GM12865 (cell line): Measurements from ENCODE around the gene PRKAR1B.

Source experiments
- DNase-seq: peaks from one replicate; pipeline ENCODE4 v3.0.0; 2010; ENCODE audit warnings: low read depth
- H3K4me3 ChIP-seq: 2 replicates; pipeline ENCODE4 v1.5.1; 2011; ENCODE audit warnings: mild to moderate bottlenecking, low read depth, low read length, control low read depth
- TF ChIP-seq, protein P1 (sequence below): IDR thresholded peaks from 2 replicates; pipeline ENCODE4 v1.5.1; 2011; ENCODE audit warnings: low read length, control low read depth, low read depth, inconsistent platforms; ENCODE audit not compliant: insufficient read depth; ENCODE audit errors: missing control alignments

PRKAR1B gene

DNA sequence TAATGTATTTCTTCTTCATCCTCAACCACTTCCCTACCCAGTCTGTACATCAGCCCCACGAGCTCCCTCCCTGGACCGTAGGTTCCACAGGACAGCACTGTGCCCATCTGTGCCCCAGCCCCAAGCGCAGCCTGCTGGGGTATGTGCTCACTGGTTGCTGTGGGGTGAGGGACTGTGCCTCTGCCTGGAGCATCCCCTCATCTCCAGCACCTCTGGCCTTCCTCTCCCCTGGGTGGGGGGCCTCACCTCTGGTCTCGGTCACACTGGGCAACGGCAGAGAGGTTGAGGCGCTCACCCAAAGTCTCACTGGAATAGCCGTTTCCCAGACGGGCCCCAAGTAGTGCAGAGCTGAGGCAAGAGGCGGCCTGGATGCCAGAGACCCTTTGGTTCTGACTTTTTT is 1.5 kb upstream of the PRKAR1B start:
- TF ChIP-seq, protein P1, sequence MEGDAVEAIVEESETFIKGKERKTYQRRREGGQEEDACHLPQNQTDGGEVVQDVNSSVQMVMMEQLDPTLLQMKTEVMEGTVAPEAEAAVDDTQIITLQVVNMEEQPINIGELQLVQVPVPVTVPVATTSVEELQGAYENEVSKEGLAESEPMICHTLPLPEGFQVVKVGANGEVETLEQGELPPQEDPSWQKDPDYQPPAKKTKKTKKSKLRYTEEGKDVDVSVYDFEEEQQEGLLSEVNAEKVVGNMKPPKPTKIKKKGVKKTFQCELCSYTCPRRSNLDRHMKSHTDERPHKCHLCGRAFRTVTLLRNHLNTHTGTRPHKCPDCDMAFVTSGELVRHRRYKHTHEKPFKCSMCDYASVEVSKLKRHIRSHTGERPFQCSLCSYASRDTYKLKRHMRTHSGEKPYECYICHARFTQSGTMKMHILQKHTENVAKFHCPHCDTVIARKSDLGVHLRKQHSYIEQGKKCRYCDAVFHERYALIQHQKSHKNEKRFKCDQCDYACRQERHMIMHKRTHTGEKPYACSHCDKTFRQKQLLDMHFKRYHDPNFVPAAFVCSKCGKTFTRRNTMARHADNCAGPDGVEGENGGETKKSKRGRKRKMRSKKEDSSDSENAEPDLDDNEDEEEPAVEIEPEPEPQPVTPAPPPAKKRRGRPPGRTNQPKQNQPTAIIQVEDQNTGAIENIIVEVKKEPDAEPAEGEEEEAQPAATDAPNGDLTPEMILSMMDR: no peak
- no peak for DNase-seq
- H3K4me3 ChIP-seq: no peak overlapping the region

DNA sequence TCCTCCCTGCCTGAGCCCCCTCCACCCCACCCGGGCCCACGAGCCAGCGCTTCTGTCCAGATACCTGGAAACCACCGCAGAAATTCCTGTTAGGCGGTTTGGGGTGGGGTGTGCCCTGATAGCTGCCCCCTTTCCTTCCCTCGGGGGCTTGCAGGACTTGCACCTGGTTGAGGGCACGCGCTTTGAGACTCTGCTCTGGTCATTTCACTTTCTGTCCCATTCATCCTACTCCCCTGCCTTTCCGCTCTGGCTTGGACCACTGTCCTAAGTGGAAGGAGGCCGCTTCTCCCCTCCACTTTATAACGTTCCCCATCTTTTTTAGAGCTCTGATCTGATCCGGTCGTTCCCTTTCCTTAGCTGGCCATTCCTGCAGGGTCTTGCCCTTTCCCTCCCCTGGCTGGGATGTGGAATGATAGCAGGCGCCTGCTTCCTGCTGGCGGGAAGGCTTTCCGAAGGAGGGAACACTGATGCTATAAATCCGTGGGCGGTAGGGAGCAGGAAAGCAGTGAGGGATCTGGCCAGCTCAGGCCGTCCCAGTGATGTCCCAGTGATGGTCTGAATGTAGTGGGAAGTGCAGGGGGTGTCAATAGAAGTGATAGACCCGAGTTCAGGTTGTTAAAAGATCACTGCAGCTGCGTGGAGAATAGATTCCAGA is 852 bp upstream of the PRKAR1B start:
- H3K4me3 ChIP-seq: peak overlapping the region; percentile 89
- peak; percentile 21 for DNase-seq
- TF ChIP-seq, protein P1: no peak

DNA sequence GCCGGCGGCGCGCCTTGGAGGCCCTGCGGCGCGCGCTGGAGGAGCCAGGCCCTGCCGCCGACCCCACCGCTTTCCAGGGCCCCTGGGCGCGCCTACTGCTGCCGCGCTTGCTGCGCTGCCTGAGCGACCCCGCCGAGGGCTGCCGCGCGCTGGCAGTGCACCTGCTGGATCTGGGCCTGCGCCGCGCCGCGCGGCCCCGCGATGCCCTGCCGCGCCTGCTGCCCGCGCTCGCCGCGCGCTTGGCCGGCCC is 302 bp downstream of the PRKAR1B start:
- TF ChIP-seq, protein P1: no peak

DNA sequence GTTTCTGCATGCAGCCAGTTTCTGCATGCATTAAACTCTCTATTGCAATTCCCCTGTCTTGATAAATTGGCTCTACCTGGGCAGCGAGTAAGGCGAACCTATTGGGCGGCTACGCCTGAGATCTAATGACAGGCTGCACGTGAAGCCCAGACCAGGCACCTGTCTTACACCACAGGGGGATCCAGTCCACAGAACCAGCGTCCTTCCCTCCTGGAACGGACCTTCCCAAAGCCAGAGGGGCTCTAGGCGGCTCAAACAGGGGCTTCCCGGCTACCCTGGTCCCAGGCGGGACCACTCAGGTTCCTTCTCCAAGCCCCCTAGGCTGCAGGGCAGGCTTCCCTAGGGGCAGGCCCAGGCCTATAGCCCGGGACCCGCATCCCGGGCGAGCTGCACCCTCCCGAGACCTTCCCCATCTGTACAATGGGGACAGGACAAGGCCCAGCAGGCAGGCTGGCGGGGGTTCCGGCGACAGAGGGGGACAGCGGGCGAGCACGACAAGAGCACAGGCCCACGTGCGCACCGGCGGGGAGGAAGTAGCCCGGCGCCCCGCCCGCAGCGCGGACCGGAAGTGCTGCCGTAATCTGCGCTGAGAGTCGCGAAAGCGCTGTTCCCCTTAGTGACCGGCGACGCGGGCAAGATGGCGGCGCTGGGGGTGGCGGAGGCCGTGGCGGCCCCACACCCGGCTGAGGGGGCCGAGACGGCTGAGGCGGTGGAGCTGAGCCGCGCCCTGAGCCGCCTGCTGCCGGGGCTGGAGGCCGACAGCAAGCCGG is 812 bp downstream of the PRKAR1B start, which contains the start of gene DNAAF5:
TSS of gene DNAAF5 (plus strand) at position 616 of the 770 bp plus-strand sequence. CDS start at position 638, 22 bp downstream.
- TF ChIP-seq, protein P1: no peak
- DNase-seq: peak; percentile 95
- peak within 1 kb of the TSS; percentile 89 for H3K4me3 ChIP-seq

More for the DNA sequence above, 302 bp downstream of the PRKAR1B start:
- H3K4me3 ChIP-seq: peak overlapping the region; percentile 89
- no peak for DNase-seq

DNA sequence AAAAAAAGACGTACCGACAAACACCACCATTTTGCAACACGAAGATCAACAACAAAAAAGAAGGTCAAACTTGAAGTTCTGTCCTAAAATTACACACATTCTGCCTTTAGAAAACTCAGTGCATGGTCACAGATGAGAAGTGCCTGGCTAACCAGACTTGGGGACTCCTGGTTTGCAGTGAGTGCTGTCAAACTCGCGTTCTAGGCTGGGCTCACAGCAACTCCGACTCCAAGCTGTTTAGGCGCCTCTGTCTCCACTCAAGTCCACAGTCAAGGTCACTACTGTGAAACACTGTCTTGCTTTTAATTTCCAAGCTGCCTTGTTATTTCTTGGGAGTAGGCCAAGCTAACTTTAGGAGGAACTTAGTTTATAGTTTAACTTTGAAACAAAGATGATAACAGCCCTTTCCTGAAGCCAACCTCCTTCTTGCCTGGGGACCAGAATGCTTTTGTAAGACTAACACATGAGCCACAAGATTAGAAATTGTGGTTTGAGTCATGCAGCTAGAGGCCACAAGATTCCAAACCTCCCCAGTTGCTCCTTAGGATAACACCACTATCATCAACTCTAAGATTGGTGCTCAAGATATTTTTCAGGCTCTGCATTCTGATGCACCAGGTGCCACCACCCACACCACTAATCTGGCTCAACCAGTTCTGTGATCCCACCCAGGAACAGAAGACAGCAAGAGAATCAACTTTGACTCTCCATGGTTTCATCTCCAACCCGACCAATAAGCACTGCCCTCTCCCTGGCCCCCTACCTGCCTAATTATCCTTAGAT is 1.7 kb downstream of the PRKAR1B start:
- no peak for DNase-seq
- TF ChIP-seq, protein P1: no peak
- peak overlapping the region; percentile 89 for H3K4me3 ChIP-seq

DNA sequence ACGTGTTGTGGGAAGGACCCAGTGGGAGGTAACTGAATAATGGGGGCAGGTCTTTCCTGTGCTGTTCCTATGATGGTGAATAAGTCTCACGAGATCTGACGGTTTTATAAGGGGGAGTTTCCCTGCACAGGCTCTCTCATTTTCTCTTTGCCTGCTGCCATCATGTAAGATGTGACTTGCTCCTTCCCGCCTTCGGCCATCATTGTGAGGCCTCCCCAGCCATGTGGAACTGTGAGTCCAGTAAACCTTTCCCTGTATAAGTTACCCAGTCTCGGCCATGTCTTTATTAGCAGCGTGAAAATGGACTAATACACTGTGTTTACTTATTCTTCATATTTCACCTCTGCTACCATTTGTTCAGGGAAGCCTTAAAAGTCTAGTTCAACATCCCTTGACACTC is 2.8 kb downstream of the PRKAR1B start:
- H3K4me3 ChIP-seq: no peak overlapping the region
- TF ChIP-seq, protein P1: no peak
- no peak for DNase-seq
